ENCODE results near the gene ADIPOR2. TPM values are rescaled to one million over a fixed set of nuclear protein-coding genes. Genes with fewer than 3 reads are reported as not detected.

The ADIPOR2 gene
- polyA plus RNA-seq, 3 donors = 45.9 to 50.6 (median 47.0) TPM

GRCh38 chr12:1805441-1806081, 114.7 kb downstream of the ADIPOR2 start:
- DNase-seq (ENCODE audit: extremely low read depth in 1 of 11, low read depth in 9 of 11, low spot score in 4 of 11) = no peak

GRCh38 chr12:1806301-1807086, 115.6 kb downstream of the ADIPOR2 start:
- no peak for DNase-seq (ENCODE audit: extremely low read depth in 1 of 11, low read depth in 9 of 11, low spot score in 4 of 11)

- no peak for DNase-seq (ENCODE audit: extremely low read depth in 1 of 11, low read depth in 9 of 11, low spot score in 4 of 11)
Measured at GRCh38 chr12:1807087-1807860, 116.4 kb downstream of the ADIPOR2 start.

GRCh38 chr12:1808036-1808797, 117.3 kb downstream of the ADIPOR2 start:
- no peak for DNase-seq (ENCODE audit: extremely low read depth in 1 of 11, low read depth in 9 of 11, low spot score in 4 of 11)

GRCh38 chr12:1808798-1809480, 118.1 kb downstream of the ADIPOR2 start:
- no peak for DNase-seq (ENCODE audit: extremely low read depth in 1 of 11, low read depth in 9 of 11, low spot score in 4 of 11)

GRCh38 chr12:1809591-1810190, 118.8 kb downstream of the ADIPOR2 start:
- DNase-seq (ENCODE audit: extremely low read depth in 1 of 11, low read depth in 9 of 11, low spot score in 4 of 11) = no peak

- no peak for DNase-seq (ENCODE audit: extremely low read depth in 1 of 11, low read depth in 9 of 11, low spot score in 4 of 11)
Measured at GRCh38 chr12:1810201-1810930, 119.5 kb downstream of the ADIPOR2 start.

- DNase-seq (ENCODE audit: extremely low read depth in 1 of 11, low read depth in 9 of 11, low spot score in 4 of 11) = no peak
Measured at GRCh38 chr12:1810931-1811280, 120.0 kb downstream of the ADIPOR2 start.

- no peak for DNase-seq (ENCODE audit: extremely low read depth in 1 of 11, low read depth in 9 of 11, low spot score in 4 of 11)
Measured at GRCh38 chr12:1811281-1811947, 120.5 kb downstream of the ADIPOR2 start.

GRCh38 chr12:1811948-1812291, 121.0 kb downstream of the ADIPOR2 start:
- DNase-seq (ENCODE audit: extremely low read depth in 1 of 11, low read depth in 9 of 11, low spot score in 4 of 11) = no peak

GRCh38 chr12:1812650-1813302, 121.9 kb downstream of the ADIPOR2 start:
- no peak for DNase-seq (ENCODE audit: extremely low read depth in 1 of 11, low read depth in 9 of 11, low spot score in 4 of 11)

GRCh38 chr12:1814266-1814665, 123.4 kb downstream of the ADIPOR2 start:
- no peak for DNase-seq (ENCODE audit: extremely low read depth in 1 of 11, low read depth in 9 of 11, low spot score in 4 of 11)

- DNase-seq (ENCODE audit: extremely low read depth in 1 of 11, low read depth in 9 of 11, low spot score in 4 of 11) = no peak
Measured at GRCh38 chr12:1815108-1815507, 124.2 kb downstream of the ADIPOR2 start.

GRCh38 chr12:1815814-1816729, 125.2 kb downstream of the ADIPOR2 start:
- no peak for DNase-seq (ENCODE audit: extremely low read depth in 1 of 11, low read depth in 9 of 11, low spot score in 4 of 11)

GRCh38 chr12:1816730-1817348, 126.0 kb downstream of the ADIPOR2 start:
- no peak for DNase-seq (ENCODE audit: extremely low read depth in 1 of 11, low read depth in 9 of 11, low spot score in 4 of 11)

Measured in renal cortex interstitium (tissue), 11 donors.